HFF-Myc (cell line): ENCODE data around the gene BCL7C.

ENCODE experiments used
- DNase-seq: peaks from one replicate; pipeline ENCODE4 v3.0.0-alpha.2; 2011; ENCODE audit warnings: low read depth; ENCODE audit errors: extremely low read depth
- H3K4me3 ChIP-seq: replicated peaks from 2 replicates; pipeline ENCODE4 v1.5.1; 2011; ENCODE audit warnings: low read depth, mild to moderate bottlenecking, control low read depth, low read length
- TF ChIP-seq, protein P1 (sequence below): IDR thresholded peaks from 2 replicates; pipeline ENCODE4 v1.5.1; 2012; ENCODE audit warnings: mild to moderate bottlenecking, low read depth, low read length, control low read depth; ENCODE audit errors: missing control alignments

The BCL7C gene

DNA sequence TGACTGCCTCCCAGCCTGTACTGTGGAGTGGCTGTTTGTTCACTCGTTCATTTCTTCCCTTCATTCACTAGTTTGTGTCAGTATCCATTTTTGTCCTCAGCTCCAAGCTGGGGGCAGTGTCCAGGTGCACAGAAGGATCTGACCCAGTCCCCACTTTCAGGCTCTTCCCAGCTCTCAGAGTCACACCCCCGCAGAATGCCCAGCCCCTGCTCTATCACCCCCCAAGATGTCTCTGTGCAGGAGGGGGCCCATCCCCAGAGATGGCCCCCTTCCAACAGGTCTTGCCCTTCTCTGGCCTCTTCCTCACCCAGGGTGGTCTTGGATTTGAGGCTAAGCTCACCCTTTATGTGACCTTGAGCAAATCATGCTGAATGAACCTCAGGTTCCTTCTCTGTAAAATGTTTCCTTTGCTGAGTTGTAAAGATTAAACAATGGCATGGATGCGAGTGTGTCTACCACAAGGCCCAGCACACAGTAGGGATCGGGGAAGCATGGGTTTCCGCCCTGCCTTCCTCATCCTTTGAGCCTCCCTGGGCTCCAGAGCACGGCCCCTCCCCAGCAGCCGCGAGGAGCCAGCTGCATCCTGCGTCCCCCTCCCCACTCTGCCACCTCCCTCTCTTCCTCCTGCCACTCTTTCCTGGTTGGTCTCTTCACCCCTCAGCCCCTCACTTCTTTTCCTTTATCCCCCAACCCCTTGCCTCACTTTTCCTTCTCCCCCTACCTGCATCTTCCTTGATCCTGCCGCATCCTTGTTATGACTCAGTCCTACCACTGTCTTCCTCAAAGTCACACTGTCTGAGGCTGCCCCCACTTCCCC, 32.3 kb upstream of the BCL7C start:
- TF ChIP-seq, protein P1, sequence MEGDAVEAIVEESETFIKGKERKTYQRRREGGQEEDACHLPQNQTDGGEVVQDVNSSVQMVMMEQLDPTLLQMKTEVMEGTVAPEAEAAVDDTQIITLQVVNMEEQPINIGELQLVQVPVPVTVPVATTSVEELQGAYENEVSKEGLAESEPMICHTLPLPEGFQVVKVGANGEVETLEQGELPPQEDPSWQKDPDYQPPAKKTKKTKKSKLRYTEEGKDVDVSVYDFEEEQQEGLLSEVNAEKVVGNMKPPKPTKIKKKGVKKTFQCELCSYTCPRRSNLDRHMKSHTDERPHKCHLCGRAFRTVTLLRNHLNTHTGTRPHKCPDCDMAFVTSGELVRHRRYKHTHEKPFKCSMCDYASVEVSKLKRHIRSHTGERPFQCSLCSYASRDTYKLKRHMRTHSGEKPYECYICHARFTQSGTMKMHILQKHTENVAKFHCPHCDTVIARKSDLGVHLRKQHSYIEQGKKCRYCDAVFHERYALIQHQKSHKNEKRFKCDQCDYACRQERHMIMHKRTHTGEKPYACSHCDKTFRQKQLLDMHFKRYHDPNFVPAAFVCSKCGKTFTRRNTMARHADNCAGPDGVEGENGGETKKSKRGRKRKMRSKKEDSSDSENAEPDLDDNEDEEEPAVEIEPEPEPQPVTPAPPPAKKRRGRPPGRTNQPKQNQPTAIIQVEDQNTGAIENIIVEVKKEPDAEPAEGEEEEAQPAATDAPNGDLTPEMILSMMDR: no peak
- no peak overlapping the region for H3K4me3 ChIP-seq
- no peak for DNase-seq

DNA sequence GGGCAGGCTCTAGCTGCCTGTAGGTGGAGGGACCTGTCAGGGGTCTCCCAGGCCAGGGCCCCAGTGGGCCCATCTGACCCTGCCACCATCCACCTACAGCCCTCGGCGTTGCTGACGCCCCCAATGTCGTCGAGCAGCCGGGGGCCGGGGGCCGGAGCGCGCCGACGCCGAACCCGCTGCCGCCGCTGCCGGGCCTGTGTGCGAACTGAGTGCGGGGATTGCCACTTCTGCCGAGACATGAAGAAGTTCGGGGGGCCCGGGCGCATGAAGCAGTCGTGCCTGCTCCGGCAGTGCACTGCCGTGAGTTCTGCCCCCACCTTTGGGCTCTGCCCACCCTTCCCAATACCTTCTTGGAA, 31.7 kb upstream of the BCL7C start:
- peak overlapping the region; percentile 76 for H3K4me3 ChIP-seq
- DNase-seq: no peak
- TF ChIP-seq, protein P1: no peak

DNA sequence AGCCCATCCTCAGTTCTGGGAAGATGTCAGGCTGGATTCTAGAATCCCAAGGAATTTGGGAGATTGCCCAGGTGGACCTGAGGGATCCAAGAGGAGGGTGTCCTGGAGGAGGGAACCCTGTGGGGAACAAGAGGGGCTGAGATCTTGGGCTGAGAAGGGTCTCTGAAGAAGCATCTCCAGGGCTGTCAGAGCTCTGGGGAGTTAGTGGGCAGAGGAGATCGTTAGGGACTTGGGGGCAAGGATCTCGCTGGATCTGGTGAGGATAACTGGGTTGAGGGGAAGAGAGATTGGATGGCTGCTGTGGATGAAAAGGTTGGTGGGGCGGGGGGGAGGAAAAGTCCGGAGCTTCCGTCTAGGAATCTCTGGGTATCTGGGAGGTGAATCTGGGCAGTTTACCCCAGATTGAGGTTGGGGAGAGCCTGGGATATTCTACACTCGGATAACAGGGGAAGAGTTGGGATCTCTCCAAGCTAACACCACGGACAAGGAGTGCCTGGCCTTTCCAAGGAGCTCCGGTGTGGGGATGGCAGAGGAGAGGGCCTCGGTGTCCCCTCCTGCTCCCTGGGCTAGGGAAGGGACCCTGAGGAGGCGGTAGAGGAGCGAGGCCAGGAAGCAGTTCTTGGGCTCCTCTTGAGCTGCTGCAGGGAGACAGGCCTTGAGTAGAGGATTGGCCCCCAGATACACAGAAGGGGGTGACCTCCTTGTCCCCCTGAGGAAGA, 31.2 kb upstream of the BCL7C start:
- TF ChIP-seq, protein P1: no peak
- DNase-seq: no peak
- peak overlapping the region; percentile 76 for H3K4me3 ChIP-seq

DNA sequence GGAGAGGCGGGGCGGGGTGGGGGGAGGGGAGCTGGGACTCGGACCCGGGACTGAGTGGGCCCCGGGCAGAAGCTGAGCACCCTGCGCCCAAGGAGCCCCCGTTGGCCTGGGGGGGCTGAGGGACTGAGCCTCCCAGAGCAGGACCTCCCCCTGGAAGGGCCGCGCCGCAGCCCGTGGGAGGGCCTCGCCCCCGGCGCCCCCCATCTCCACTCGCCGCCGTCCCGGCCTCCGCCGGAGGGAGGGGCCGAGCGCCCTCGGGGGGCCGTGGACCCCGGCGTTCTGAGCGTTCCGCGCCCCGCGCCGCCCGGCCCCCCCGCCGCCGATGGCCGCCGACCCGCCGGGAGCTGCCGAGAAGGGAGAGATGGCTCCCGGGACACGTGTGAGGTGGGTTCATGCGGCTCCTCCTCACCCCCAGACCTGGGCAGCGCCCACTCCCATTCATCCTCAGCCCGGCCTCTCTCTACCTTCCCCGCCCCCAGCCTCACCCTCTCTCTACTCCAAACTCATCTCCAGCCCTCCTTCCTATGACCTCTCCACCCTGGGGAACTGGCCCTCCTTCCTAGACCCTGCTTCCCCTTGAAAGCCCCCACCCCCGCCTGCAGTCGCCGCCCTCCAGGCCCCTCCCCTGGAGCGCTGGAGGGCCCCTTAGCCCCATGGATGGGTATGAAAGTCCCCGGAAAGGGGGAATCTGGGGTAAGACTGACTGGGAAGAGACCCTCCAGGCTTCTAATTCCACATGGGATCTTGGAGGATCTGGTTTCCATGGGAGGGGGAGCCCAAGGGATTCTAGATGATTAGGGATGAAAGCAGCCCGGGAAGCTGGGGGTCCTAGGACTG, 30.4 kb upstream of the BCL7C start:
- no peak for DNase-seq
- H3K4me3 ChIP-seq: peak overlapping the region; percentile 76
- TF ChIP-seq, protein P1: no peak

DNA sequence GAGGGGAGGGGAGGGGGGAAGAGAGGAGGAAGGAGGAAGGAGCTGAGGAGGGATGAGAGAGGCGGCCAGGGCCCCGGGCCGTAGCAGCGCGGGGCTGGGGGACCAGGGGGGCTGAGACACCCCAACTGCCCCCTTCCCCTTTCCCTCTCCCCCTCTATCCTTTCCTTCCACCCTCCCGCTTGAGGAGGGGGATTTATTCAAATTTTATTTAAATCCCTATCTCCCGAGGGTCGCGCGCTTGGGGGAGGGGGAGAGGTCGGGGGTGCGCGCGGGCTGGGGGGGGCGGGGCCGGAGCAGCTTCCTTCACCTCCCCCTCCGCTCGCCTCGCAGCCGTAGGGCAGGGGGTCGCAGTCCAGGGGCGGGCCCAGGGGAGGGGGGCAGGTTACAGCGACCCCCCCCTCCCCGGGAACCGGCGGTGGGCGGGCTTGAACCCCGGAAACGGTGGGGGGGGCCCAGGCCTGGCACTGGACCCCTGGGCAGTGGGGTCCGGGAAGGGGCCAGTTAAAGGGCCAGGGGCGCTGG, 29.7 kb upstream of the BCL7C start, which contains the start of gene FBXL19:
FBXL19 (plus strand) TSS at position 19 of the 522 bp plus-strand sequence. CDS start 2,183 bp downstream, outside the sequence.
- TF ChIP-seq, protein P1: no peak
- DNase-seq: no peak
- peak within 1 kb of the TSS; percentile 76 for H3K4me3 ChIP-seq

DNA sequence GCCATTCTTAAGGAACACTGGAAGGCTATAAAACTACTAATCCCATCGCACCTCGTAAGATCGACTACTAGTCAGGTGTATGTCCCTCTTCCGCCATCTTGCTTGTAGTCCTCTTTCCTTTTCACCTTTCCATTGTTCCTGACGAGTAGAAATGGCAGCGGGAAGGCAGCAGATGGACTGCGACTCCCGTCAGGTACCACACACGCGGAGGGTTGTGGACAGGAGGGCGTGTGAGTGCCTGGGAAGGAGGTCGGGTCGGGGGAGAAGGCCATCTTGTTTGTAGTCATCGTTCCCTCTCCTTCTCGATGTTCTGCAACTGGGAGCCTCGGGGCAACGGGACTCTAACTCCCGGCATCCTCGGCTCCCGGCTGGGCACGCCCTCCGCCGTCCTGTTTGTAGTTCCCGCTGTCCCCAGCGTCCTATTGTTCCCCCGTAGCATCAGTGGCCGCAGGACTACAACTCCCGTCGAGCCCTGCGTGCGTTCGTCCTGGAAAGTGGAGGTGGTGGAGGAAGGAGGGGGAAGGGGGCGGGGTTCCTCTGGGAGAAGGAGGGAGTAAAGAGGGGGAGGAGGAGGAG, 29.2 kb upstream of the BCL7C start:
- DNase-seq: peak; percentile 99
- TF ChIP-seq, protein P1: no peak

More for the DNA sequence above, 29.2 kb upstream of the BCL7C start:
- peak overlapping the region; percentile 76 for H3K4me3 ChIP-seq
